GM12891 (cell line): ENCODE data around the gene DHTKD1.
"Not testable (repeated sequence)": the region's sequence is repeated elsewhere in the genome, so short reads cannot be mapped to it uniquely, and the experiment has no call there.

Experiments used
- POLR2A ChIP-seq: IDR thresholded peaks from 2 replicates; pipeline ENCODE4 v1.6.1; 2011; ENCODE audit warnings: low read depth, low read length, control low read depth
- POLR2AphosphoS5 ChIP-seq: IDR thresholded peaks from 2 replicates; pipeline ENCODE4 v1.6.1; 2011; ENCODE audit warnings: low read depth, low read length, control low read depth
- TAF1 ChIP-seq: IDR thresholded peaks from 2 replicates; pipeline ENCODE4 v1.6.1; 2011; ENCODE audit warnings: low read depth, low read length, control low read depth

GRCh38 chr10:12071441-12071840, 2.7 kb downstream of the DHTKD1 start:
- TF ChIP-seq POLR2AphosphoS5, TAF1, POLR2A: not testable (repeated sequence)
